IPS-20b (cell line): ENCODE results near the gene MFSD1.
"Not testable (repeated sequence)": the region's sequence is repeated elsewhere in the genome, so short reads cannot be mapped to it uniquely, and the experiment has no call there.

ENCODE experiments used
- H3K27ac ChIP-seq: one replicate; pipeline ENCODE4 v1.5.1; 2013; ENCODE audit warnings: low read length
- H3K27me3 ChIP-seq: 2 replicates; pipeline ENCODE4 v1.6.1; 2013; ENCODE audit warnings: mild to moderate bottlenecking, low read length, inconsistent platforms; ENCODE audit not compliant: insufficient read depth
- H3K36me3 ChIP-seq: 2 replicates; pipeline ENCODE4 v1.6.1; 2013; ENCODE audit warnings: low read depth, mild to moderate bottlenecking, inconsistent platforms, low read length, moderate library complexity; ENCODE audit not compliant: insufficient read depth
- H3K4me1 ChIP-seq: 2 replicates; pipeline ENCODE4 v1.6.1; 2013; ENCODE audit warnings: mild to moderate bottlenecking, control low read depth, inconsistent platforms, low read length, moderate library complexity; ENCODE audit not compliant: insufficient read depth
- H3K4me3 ChIP-seq: 2 replicates; pipeline ENCODE4 v1.5.1; 2013; ENCODE audit warnings: mild to moderate bottlenecking, low read length, inconsistent platforms
- H3K9ac ChIP-seq: 2 replicates; pipeline ENCODE4 v1.6.1; 2013; ENCODE audit warnings: low read depth, mild to moderate bottlenecking, inconsistent platforms, low read length, moderate library complexity
- H3K9me3 ChIP-seq: 2 replicates; pipeline ENCODE4 v1.6.1; 2013; ENCODE audit warnings: mild to moderate bottlenecking, low read depth, low read length, inconsistent platforms; ENCODE audit not compliant: insufficient read depth

MFSD1 gene

DNA sequence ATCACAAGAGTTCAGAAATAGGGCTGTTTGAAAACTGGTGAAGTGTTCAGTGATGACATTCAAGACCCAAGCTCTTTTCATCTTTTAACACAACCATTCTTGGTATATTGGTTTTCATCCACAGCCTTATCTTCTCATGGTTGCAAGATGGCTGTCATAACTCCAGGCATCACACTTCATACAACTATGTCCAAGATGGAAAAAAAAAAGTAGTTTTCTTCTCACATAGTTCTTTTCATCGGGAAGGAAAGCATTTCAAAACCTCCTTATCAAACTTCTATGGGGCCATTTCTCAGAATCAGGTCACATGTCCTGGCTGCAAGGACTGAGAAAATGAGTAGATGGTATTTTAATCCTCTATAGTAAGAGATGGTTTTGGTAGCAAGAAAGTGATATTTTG is 21.1 kb upstream of the MFSD1 start:
- no peaks in the 10 kb centered on the region for H3K36me3 ChIP-seq
- H3K9ac ChIP-seq, result no peak overlapping the region
- H3K4me1 ChIP-seq, result no peaks in the 10 kb centered on the region
- no peak overlapping the region for H3K27ac ChIP-seq
- H3K27me3 ChIP-seq, result no peaks in the 10 kb centered on the region
- H3K4me3 ChIP-seq, result no peak overlapping the region
- H3K9me3 ChIP-seq, result no peaks in the 10 kb centered on the region

DNA sequence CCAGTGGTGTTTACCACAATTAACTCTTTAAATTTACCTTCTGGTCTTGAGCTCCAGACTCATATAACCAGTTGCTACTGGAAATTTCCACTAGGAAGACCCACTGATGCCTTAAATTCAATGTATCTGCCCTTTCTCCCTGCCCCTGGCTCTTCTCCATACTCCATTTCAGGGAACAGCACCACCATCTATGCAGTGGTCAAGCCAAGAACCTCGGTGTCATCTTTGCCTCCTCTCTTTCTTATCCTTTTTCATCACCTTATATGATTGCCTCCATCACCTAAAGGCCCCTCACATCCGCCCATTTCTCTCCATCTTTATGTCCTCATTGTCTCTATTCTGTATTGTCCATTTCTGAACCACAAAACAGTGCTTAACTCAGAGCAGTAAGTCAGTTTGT is 20.7 kb upstream of the MFSD1 start:
- H3K36me3 ChIP-seq, result no peaks in the 10 kb centered on the region
- H3K4me1 ChIP-seq, result no peaks in the 10 kb centered on the region
- no peak overlapping the region for H3K27ac ChIP-seq

GRCh38 chr3:158781849-158782248 is 20.0 kb upstream of the MFSD1 start:
- H3K27ac ChIP-seq, result no peak overlapping the region
- H3K27me3 ChIP-seq, result no peaks in the 10 kb centered on the region
- no peaks in the 10 kb centered on the region for H3K36me3 ChIP-seq
- no peak overlapping the region for H3K9ac ChIP-seq
- no peak overlapping the region for H3K4me3 ChIP-seq
- H3K9me3 ChIP-seq, result no peaks in the 10 kb centered on the region
- no peaks in the 10 kb centered on the region for H3K4me1 ChIP-seq

More for the DNA sequence above, 20.7 kb upstream of the MFSD1 start:
- H3K4me3 ChIP-seq, result no peak overlapping the region
- no peaks in the 10 kb centered on the region for H3K9me3 ChIP-seq
- no peak overlapping the region for H3K9ac ChIP-seq
- no peaks in the 10 kb centered on the region for H3K27me3 ChIP-seq

DNA sequence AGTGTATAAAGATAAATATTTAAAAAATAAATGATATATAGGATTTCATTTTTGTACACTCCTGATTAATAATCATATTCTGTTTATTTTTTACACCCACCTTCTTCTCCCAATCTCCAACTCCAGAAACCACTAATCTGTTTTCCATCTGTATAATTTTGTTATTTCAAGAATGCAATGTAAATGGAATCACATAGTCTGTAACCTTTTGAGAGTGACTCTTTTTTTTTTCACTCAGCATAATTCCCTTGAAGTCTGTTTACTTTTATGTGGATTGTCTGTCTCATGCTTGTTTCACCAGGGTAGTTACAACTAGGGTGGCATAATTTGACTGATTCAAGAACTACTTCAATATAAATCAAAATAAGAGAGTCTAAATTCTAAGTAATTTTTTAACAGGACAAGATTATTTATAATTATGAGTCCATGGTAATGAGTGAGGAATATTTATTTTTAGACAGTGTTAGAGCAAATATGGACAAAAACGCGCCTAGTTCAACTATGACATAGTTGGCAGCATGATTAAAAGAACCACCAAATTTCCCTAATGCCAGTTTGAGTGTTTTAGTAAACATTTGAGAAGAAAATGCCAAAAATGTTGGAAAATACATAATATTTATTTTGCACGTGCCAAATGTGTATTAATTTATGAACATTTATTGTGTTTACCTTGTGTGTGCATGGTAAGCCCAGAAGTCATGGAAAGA is 19.4 kb upstream of the MFSD1 start:
- no peaks in the 10 kb centered on the region for H3K27me3 ChIP-seq
- no peak overlapping the region for H3K27ac ChIP-seq
- no peak overlapping the region for H3K9ac ChIP-seq

GRCh38 chr3:158783051-158783450 is 18.8 kb upstream of the MFSD1 start:
- Histone ChIP-seq H3K9me3 (no peaks in the 10 kb centered on the region), H3K4me1 (no peaks in the 10 kb centered on the region), H3K4me3 (no peak overlapping the region), H3K9ac (no peak overlapping the region), H3K27me3 (no peaks in the 10 kb centered on the region), H3K36me3 (no peaks in the 10 kb centered on the region), H3K27ac (no peak overlapping the region)

More for the DNA sequence above, 19.4 kb upstream of the MFSD1 start:
- no peaks in the 10 kb centered on the region for H3K9me3 ChIP-seq
- H3K4me1 ChIP-seq, result no peaks in the 10 kb centered on the region
- no peak overlapping the region for H3K4me3 ChIP-seq
- no peaks in the 10 kb centered on the region for H3K36me3 ChIP-seq

- H3K9me3 ChIP-seq, result no peaks in the 10 kb centered on the region
- no peak overlapping the region for H3K9ac ChIP-seq
- no peak overlapping the region for H3K4me3 ChIP-seq
- H3K27ac ChIP-seq, result no peak overlapping the region
- peaks cover 6% of the 10 kb centered on the region for H3K27me3 ChIP-seq
- no peaks in the 10 kb centered on the region for H3K36me3 ChIP-seq
- no peaks in the 10 kb centered on the region for H3K4me1 ChIP-seq
Observed at GRCh38 chr3:158785972-158786371, 15.9 kb upstream of the MFSD1 start.

DNA sequence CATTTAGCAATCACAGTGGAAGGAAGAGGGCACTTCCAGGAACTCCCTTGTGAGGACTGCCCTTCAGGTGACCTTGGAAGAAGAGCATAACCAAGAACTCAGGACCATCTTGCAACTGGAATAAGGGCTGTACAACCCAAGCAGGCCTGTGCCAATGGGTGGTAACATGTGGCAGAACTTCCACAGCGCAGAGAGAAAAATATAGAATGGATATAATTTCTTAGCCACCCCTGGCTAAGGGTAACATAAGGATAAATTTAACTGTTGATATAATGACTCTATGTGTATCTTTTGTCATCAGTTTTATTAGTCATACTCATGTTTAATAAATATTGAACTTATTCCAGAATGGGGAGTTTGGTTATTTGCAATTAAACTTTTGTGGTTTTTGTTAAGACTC is 13.4 kb upstream of the MFSD1 start:
- Histone ChIP-seq H3K27me3 (peaks cover 7% of the 10 kb centered on the region), H3K9ac (no peak overlapping the region), H3K9me3 (no peaks in the 10 kb centered on the region), H3K27ac (no peak overlapping the region), H3K4me3 (no peak overlapping the region), H3K36me3 (no peaks in the 10 kb centered on the region), H3K4me1 (no peaks in the 10 kb centered on the region)

DNA sequence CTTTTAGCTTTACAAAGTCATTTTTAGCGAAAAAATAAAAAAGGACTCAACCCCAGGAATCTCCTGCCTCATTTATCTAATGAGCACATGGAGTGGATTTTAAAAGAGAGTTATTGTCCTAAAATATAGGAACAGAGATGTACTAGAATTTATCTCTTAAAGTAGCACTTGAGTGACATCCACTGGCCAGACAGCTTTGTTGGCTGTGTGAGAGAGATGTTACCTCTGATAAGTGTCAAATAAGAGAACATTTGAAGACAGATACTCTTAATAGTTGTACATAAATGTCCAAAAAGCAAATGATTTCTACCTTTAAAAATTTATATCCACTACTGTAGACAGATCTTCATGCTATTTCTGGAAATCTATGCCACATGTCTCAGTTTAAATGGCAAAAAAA is 12.3 kb upstream of the MFSD1 start:
- no peaks in the 10 kb centered on the region for H3K9me3 ChIP-seq
- no peak overlapping the region for H3K4me3 ChIP-seq
- no peak overlapping the region for H3K9ac ChIP-seq
- H3K36me3 ChIP-seq, result no peaks in the 10 kb centered on the region
- H3K4me1 ChIP-seq, result no peaks in the 10 kb centered on the region
- H3K27ac ChIP-seq, result no peak overlapping the region
- peaks cover 7% of the 10 kb centered on the region for H3K27me3 ChIP-seq

GRCh38 chr3:158790901-158791589 is 10.8 kb upstream of the MFSD1 start:
- Histone ChIP-seq H3K36me3 (no peaks in the 10 kb centered on the region), H3K4me1 (no peaks in the 10 kb centered on the region), H3K27ac (no peak overlapping the region), H3K9ac (no peak overlapping the region), H3K27me3 (peaks cover 9% of the 10 kb centered on the region), H3K9me3 (no peaks in the 10 kb centered on the region), H3K4me3 (no peak overlapping the region)

DNA sequence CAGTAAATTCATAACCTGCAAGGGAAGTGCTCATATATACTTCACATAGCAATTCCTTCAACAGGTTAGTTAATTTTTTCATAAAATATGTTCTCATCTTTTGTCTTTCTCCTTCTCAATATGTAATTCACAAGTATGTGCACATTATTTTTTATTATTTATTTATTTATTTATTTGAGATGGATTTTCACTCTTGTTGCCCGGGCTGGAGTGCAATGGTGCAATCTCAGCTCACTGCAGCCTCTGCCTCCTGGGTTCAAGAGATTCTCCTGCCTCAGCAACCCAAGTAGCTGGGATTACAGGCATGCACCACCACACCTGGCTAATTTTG is 10.3 kb upstream of the MFSD1 start:
- not testable (repeated sequence) for H3K27ac ChIP-seq, H3K9me3 ChIP-seq, H3K9ac ChIP-seq, H3K36me3 ChIP-seq, H3K4me3 ChIP-seq, H3K4me1 ChIP-seq
- peaks cover 14% of the 10 kb centered on the region for H3K27me3 ChIP-seq

GRCh38 chr3:158792709-158793108 is 9.1 kb upstream of the MFSD1 start:
- H3K27ac ChIP-seq, result no peak overlapping the region
- no peak overlapping the region for H3K9ac ChIP-seq
- peaks cover 23% of the 10 kb centered on the region for H3K27me3 ChIP-seq
- H3K9me3 ChIP-seq, result no peaks in the 10 kb centered on the region
- H3K4me1 ChIP-seq, result no peaks in the 10 kb centered on the region
- H3K36me3 ChIP-seq, result no peaks in the 10 kb centered on the region
- H3K4me3 ChIP-seq, result no peak overlapping the region

GRCh38 chr3:158794206-158794605 is 7.6 kb upstream of the MFSD1 start:
- Histone ChIP-seq H3K27me3 (peaks cover 38% of the 10 kb centered on the region), H3K4me1 (no peaks in the 10 kb centered on the region), H3K9ac (no peak overlapping the region), H3K4me3 (no peak overlapping the region), H3K27ac (no peak overlapping the region), H3K9me3 (no peaks in the 10 kb centered on the region), H3K36me3 (no peaks in the 10 kb centered on the region)
